ENCODE measurements around the gene PRKCH.

DNA sequence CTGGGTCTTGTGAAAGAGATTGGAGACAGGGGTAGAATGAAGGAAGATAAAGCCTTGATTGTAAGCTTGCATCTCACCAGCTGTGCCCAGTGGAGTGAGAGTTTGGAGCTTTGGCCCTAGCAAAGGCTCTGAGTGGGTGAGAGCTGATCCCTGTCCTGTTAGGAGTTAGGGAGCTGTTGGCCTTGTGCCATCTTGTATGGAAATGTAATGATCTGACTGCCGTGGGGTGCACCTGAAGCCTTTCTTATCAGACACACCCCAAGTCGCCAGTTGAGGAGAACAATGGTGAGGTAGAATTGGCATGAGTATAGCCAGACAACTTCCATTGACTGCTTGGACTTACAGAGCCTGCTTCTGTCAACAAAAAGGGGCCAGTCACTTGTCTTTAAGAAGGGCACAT, 130.1 kb downstream of the PRKCH start:
- TF ChIP-seq ISL1 (CRISPR knock-in tag; IDR thresholded peaks at IDR 0.05) (no peak), CREB5 (CRISPR knock-in tag; IDR thresholded peaks at IDR 0.05; ENCODE audit: low read depth) (no peak), PPARA (CRISPR knock-in tag; IDR thresholded peaks at IDR 0.05; ENCODE audit: borderline replicate concordance) (no peak), ZFP30 (CRISPR knock-in tag; IDR thresholded peaks at IDR 0.05) (no peak), RARB (CRISPR knock-in tag; IDR thresholded peaks at IDR 0.05) (no peak), ZNF8 (CRISPR knock-in tag; IDR thresholded peaks at IDR 0.05) (no peak), ARNTL (CRISPR knock-in tag; IDR thresholded peaks at IDR 0.05; ENCODE audit: borderline replicate concordance, low read depth) (no peak), BACH2 (CRISPR knock-in tag; IDR thresholded peaks at IDR 0.05; ENCODE audit: borderline replicate concordance) (no peak), CSDC2 (CRISPR knock-in tag; IDR thresholded peaks at IDR 0.05) (no peak), GLIS3 (CRISPR knock-in tag; IDR thresholded peaks at IDR 0.05) (no peak), SNAI2 (CRISPR knock-in tag; IDR thresholded peaks at IDR 0.05) (no peak)
- TF ChIP-seq, protein P1, sequence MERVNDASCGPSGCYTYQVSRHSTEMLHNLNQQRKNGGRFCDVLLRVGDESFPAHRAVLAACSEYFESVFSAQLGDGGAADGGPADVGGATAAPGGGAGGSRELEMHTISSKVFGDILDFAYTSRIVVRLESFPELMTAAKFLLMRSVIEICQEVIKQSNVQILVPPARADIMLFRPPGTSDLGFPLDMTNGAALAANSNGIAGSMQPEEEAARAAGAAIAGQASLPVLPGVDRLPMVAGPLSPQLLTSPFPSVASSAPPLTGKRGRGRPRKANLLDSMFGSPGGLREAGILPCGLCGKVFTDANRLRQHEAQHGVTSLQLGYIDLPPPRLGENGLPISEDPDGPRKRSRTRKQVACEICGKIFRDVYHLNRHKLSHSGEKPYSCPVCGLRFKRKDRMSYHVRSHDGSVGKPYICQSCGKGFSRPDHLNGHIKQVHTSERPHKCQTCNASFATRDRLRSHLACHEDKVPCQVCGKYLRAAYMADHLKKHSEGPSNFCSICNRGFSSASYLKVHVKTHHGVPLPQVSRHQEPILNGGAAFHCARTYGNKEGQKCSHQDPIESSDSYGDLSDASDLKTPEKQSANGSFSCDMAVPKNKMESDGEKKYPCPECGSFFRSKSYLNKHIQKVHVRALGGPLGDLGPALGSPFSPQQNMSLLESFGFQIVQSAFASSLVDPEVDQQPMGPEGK (CRISPR knock-in tag; IDR thresholded peaks at IDR 0.05; ENCODE audit: borderline replicate concordance), result no peak
- TF ChIP-seq, protein P2, sequence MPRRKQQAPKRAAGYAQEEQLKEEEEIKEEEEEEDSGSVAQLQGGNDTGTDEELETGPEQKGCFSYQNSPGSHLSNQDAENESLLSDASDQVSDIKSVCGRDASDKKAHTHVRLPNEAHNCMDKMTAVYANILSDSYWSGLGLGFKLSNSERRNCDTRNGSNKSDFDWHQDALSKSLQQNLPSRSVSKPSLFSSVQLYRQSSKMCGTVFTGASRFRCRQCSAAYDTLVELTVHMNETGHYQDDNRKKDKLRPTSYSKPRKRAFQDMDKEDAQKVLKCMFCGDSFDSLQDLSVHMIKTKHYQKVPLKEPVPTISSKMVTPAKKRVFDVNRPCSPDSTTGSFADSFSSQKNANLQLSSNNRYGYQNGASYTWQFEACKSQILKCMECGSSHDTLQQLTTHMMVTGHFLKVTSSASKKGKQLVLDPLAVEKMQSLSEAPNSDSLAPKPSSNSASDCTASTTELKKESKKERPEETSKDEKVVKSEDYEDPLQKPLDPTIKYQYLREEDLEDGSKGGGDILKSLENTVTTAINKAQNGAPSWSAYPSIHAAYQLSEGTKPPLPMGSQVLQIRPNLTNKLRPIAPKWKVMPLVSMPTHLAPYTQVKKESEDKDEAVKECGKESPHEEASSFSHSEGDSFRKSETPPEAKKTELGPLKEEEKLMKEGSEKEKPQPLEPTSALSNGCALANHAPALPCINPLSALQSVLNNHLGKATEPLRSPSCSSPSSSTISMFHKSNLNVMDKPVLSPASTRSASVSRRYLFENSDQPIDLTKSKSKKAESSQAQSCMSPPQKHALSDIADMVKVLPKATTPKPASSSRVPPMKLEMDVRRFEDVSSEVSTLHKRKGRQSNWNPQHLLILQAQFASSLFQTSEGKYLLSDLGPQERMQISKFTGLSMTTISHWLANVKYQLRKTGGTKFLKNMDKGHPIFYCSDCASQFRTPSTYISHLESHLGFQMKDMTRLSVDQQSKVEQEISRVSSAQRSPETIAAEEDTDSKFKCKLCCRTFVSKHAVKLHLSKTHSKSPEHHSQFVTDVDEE (CRISPR knock-in tag; IDR thresholded peaks at IDR 0.05), result no peak

Measured in SK-N-SH treated with all-trans-retinoic acid at 6 μM for 48 hours (cell line).